Measurements from ENCODE around the gene CHI3L1.

The CHI3L1 gene

GRCh38 chr1:203167026-203167912 lies 19.2 kb downstream of the CHI3L1 start:
- DNase-seq = no peak

DNA sequence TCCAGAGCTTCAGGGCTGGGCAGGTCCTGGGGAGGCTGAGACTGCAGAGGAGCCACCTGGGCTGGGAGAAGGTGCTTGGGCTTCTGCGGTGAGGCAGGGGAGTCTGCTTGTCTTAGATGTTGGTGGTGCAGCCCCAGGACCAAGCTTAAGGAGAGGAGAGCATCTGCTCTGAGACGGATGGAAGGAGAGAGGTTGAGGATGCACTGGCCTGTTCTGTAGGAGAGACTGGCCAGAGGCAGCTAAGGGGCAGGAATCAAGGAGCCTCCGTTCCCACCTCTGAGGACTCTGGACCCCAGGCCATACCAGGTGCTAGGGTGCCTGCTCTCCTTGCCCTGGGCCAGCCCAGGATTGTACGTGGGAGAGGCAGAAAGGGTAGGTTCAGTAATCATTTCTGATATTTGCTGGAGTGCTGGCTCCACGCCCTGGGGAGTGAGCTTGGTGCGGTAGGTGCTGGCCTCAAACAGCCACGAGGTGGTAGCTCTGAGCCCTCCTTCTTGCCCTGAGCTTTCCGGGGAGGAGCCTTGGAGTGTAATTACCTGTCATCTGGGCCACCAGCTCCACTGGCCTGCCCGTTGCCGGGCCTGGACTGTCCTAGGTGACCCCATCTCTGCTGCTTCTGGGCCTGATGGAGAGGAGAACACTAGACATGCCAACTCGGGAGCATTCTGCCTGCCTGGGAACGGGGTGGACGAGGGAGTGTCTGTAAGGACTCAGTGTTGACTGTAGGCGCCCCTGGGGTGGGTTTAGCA lies 20.1 kb downstream of the CHI3L1 start:
- DNase-seq = no peak

DNA sequence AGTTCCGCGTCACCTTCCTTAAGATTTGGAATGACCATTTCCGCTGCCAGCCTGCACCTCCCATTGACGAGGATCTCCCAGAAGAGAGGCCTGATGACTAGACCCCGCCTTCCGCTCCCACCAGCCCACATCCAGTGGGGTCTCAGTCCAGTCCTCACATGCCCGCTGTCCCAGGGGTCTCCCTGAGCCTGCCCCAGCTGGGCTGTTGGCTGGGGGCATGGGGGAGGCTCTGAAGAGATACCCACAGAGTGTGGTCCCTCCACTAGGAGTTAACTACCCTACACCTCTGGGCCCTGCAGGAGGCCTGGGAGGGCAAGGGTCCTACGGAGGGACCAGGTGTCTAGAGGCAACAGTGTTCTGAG lies 20.7 kb downstream of the CHI3L1 start:
- DNase-seq = no peak

DNA sequence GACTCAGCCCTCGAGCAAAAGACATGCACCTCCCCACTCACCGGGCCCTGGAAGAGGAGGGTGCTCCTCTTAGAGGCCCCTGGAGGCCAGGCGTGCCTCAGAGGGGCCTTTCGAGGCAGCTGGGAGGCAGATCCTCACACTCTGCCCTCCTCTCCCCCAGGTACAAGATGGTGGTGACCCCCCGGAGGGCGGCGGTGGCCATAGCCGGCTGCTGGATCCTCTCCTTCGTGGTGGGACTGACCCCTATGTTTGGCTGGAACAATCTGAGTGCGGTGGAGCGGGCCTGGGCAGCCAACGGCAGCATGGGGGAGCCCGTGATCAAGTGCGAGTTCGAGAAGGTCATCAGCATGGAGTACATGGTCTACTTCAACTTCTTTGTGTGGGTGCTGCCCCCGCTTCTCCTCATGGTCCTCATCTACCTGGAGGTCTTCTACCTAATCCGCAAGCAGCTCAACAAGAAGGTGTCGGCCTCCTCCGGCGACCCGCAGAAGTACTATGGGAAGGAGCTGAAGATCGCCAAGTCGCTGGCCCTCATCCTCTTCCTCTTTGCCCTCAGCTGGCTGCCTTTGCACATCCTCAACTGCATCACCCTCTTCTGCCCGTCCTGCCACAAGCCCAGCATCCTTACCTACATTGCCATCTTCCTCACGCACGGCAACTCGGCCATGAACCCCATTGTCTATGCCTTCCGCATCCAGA lies 21.3 kb downstream of the CHI3L1 start:
- DNase-seq = no peak

DNA sequence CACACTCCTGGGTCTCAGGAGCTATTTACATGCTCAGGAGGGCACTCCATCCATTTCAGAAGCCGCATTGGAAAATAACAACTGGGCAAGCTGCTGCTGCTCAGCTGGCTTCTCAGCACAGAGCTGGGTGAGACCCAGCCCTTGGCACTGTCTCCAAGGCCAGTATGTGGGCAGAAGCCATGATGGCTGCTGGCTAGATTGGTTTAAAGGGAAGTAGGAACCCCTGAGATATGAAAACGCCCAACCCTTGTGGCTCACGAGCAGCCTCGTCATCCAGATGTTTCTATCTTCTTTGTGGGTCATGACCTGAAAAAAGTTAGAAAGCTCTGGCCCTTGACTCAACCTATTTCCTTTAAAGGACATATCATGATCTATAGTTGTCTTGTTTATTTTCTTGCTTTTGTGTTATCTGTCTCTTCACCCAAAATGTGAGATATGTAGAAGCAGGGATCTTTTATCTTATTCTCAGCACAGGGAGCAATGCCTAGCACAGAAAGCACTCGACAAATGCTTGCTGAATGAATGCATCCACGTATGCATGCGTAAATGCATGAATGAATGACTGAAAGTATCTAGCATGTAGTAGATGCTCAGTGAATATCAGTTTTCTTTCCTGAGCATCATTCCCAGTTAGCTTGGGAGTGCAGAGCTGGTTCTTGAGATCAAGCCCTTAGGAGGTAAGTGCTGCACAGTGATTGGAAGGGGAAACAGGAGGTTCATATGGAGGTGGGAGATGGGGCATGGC lies 22.4 kb downstream of the CHI3L1 start:
- DNase-seq = no peak

- DNase-seq = no peak
Measured at GRCh38 chr1:203162403-203162802, 24.1 kb downstream of the CHI3L1 start.

GRCh38 chr1:203161703-203162102 lies 24.8 kb downstream of the CHI3L1 start:
- DNase-seq = no peak

DNA sequence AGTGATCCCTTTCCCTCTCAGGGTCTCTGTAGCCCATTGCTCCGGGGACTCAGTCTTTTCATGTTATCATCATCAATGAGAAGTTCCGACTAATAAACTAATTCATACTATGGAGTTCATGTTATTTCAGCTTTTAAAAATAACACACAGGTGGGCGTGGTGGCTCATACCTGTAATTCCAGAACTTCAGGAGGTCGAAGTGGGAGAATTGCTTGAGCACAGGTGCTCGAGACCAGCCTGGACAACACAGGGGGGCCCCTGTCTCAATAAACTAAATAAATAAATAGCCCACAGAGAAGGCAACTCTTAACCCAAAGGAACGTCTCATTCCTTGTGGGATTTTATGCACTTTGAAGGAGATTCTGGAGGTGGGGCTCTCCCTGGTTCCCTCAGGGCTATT lies 25.3 kb downstream of the CHI3L1 start:
- no peak for DNase-seq

DNA sequence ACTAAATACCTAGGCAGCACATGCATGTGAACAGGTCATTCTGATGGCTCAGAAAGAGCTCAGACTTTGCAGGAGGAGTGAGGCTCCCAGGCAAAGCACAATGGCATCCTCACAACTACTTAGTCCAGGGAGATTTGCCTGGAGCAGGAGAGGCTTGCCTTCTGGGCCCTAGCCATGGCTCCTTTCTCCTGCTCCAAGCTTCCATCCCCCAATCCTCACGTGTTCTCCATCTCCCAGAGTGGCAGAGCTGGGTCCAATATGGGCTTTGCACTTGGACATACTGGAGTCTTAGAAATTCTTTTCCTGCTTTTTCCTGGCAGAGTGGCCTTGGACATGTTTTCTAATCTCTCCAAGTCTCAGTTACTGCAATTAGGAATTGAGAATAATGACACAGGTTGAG lies 26.7 kb downstream of the CHI3L1 start:
- DNase-seq = no peak

DNA sequence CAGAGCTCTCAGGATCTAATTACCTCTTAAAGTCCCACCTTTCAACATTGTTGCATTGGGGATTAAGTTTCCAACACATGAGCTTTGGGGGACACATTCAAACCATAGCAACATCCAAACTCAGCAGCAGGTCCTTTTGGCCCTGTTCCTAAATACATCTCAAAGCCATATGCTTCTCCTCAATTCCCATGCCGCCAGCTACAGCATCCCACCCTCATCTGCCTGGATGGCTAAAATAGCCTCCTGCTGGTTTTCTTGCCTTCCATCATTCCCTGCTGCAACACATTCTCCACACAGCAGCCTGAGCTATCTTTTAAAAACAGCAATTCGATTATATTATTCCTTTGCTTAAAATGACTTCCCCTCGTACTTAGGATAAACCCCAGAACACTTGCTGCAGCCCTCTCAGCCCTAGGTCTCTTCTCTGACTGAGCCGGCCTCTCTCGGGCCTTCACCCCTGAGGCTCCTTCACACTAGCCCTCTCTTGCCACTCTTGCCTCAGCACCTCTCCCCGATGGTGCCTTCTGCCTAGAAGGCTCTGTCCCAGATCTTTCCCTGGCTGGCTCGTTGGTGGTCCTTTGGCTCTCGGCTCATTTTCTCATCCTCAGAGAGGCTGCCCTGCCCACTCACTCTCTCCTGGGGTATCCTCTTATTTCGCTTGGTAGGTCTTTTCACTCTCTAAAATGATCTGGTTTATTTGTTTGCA lies 27.4 kb downstream of the CHI3L1 start:
- peak in 1 of 2 experiments; percentile 49 for DNase-seq

DNA sequence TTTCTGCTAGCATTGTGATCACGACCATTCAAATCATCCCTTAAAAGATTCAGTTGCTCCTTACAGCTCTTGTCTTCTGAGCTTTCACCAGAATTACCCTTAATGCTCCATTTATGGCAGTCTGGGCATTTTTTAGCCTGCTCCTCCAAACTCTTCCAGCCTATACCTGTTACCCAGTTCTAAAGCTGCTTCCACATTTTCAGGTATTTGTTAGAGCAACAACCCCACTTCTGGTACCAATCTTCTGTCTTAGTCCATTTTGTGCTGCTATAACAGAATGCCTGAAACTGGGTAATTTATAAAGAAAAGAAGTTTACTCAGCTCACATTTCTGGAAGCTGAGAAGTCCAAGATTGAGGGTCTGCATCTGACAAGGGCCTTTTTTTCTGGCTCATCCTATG lies 28.1 kb downstream of the CHI3L1 start:
- DNase-seq = no peak

GRCh38 chr1:203156280-203156679 lies 30.2 kb downstream of the CHI3L1 start:
- DNase-seq = no peak

DNA sequence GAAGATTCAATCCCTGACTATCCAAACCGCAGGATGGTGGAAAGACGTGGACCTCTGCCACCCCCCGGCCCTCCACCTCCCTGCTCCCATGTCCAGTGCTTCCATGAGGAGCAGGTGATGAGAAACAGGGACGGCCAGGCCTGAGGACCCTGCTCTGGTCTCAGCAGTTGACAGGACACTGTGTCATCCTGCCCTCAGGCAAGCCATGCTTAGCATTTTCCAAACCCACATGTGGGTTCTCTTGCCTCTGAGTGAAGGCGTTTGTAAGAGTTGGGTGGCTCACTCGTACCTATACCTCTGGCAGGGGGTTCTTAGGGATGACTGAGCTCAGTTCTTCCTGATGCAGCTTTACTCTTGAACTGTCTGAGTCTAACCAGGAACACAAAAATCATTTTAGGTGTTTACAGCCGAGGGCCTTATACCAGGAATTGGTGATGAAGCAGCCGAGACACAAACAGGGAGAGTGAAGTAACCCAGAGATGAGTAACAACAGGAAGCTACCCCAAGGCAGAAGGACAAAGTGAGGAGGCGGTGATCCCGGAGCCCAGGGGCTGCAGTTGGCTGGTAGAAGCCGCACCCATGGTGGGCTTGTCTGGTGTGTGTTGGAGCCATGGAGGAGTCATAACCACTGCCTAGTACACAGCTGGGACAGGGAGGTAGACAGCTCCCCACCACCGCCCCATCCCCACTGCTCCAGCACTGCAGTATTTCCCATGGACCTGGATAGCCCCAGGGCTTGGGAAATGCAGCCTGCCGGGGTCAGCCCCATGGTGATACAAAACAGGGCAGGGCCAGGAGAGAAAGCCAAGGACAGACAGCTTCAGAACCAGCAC lies 32.3 kb downstream of the CHI3L1 start:
- no peak for DNase-seq

GRCh38 chr1:203153051-203153988 lies 33.2 kb downstream of the CHI3L1 start:
- DNase-seq = no peak

- DNase-seq = no peak
Measured at GRCh38 chr1:203152158-203153034, 34.1 kb downstream of the CHI3L1 start.

DNA sequence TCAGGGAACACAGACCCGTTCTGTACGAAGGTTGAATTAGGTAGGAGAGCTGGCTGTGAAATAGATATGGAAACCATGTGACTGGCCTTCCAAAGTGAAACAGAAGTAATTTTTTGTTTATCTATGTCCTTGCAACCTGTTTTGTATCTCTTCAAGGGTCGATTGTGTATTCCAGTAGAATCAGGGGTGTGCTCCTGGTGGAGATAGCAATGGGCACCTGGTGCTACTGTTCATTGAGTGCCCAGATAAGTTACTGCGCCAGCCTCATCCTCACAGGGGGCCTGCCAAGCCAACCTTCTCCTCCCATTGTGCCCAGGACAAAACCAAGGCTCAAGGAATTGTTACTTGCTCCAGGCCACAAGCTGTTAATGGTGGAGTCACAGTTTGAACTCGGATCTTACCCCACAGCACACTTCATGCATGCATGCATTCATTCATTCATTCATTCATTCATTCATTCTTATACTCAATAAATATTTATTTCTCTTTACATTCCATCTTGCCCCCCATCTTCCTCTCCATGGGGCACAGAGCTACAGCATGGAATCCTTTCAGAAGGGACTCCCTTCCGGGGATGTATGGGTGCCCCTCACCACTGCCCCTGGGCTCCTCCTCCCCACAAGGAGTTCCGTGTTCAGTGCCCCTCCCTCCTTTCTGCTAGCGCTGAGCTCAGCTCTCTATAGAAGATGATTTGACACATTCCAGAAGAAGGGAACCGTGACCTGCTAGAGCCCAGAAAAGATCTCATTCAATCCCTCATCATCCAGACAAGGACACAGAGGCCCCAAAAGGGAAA lies 34.9 kb downstream of the CHI3L1 start:
- no peak for DNase-seq

GRCh38 chr1:203150511-203151297 lies 35.8 kb downstream of the CHI3L1 start:
- no peak for DNase-seq
